HG03066 (cell line): ENCODE measurements around the gene TMEM214.

Experiments
- ATAC-seq: cut with Tn5 transposase; IDR thresholded peaks from one replicate; pipeline ENCODE4 v1.9.1; 2021; ENCODE audit warnings: low read depth; ENCODE audit not compliant: unreplicated experiment

The TMEM214 gene, protein sequence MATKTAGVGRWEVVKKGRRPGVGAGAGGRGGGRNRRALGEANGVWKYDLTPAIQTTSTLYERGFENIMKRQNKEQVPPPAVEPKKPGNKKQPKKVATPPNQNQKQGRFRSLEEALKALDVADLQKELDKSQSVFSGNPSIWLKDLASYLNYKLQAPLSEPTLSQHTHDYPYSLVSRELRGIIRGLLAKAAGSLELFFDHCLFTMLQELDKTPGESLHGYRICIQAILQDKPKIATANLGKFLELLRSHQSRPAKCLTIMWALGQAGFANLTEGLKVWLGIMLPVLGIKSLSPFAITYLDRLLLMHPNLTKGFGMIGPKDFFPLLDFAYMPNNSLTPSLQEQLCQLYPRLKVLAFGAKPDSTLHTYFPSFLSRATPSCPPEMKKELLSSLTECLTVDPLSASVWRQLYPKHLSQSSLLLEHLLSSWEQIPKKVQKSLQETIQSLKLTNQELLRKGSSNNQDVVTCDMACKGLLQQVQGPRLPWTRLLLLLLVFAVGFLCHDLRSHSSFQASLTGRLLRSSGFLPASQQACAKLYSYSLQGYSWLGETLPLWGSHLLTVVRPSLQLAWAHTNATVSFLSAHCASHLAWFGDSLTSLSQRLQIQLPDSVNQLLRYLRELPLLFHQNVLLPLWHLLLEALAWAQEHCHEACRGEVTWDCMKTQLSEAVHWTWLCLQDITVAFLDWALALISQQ

DNA sequence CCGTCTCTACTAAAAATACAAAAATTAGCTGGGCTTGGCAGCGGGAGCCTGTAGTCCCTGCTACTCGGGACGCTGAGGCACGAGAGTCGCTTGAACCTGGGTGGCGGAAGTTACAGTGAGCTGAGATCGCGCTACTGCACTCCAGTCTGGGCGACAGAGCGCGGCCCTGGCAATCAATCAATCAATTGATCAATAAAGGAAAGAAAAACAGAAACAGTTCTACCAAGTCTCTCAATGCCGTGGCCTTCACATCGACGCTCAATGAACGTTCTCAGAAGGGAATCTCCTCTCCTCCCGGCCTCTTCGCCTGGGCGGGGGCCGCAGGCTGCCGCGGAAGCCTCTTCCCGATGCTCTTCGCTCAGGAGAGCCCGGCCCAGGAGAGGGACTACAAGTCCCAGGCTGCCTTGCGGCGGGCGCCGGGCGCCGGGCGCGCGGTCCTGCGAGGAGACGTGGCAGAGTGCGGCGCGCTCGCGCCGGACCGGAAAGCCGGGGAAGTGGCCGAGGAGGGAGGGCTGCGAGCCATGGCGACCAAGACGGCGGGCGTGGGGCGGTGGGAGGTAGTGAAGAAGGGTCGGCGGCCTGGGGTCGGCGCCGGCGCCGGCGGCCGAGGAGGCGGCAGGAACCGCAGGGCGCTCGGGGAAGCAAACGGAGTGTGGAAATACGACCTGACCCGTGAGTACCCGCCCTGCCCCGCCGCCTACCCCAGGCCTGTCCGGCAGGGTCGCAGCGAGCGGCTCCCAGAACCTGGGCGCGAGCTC is at the start of gene TMEM214:
Gene TMEM214 (plus strand): TSS at position 471 of the 758 bp plus-strand sequence. CDS start 51 bp downstream, at position 522.
- ATAC-seq = peak; percentile 92

- ATAC-seq = no peak
These were observed 49.0 kb upstream of the TMEM214 start for GRCh38 chr2:26983746-26984145.

DNA sequence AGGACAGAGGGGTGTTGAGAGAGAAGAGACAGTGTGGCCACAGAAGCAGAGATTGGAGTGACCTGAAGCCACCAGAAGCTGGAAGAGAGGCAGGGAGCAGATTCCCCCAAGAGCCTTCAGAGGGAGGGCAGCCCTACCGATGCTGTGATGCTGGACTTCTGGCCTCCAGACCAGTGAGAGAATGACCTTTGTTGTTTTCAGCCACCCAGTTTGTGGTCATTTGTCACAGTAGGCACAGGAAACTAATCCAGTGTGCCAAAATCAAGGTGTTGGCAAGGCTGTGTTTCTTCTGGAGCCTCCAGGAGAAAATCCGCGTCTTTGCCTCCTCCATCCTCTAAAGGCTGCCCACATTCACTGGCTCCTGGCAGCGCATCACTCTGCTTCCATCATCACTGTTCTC is 47.0 kb upstream of the TMEM214 start:
- no peak for ATAC-seq

- ATAC-seq = no peak
These were observed 46.2 kb upstream of the TMEM214 start for GRCh38 chr2:26986576-26986975.

DNA sequence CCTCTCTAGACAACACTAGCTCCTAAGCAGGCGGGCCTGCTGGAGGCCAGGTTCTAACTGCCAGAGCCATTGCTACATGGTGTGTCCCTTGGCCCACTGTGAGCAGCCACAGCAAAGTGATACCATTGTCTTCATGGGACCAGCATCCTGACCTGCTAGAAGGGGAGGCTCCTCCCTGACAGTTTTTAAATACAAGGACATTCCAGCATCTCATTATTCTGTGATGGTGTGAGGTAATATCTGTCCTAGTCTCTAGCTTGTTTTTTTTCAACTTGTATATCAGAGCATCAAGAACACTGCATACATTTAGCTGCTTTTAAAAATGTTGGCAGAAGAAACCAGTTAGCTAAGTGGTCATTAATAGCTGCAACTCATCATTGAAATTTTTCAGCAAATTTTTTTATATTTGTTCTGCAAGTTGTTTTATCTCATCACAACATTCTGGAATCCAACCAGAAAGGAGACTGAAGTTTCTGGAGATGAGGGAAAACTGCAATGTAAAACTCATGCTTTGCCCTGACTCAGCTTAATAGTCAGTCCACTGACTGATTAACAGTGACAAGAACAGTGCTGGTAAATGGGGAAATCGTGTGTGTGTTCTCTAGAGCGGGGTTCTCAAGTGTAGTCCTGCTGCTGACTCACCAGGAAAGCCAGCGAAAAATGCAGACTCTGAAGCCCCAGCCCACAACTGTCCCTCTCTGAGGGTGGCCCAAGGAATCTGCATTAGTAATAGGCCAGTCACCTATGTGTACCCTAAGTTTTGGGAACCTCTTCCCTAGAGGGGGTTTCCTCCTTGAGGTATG is 44.5 kb upstream of the TMEM214 start:
- ATAC-seq = no peak

GRCh38 chr2:26989156-26989555 is 43.6 kb upstream of the TMEM214 start:
- ATAC-seq = no peak

DNA sequence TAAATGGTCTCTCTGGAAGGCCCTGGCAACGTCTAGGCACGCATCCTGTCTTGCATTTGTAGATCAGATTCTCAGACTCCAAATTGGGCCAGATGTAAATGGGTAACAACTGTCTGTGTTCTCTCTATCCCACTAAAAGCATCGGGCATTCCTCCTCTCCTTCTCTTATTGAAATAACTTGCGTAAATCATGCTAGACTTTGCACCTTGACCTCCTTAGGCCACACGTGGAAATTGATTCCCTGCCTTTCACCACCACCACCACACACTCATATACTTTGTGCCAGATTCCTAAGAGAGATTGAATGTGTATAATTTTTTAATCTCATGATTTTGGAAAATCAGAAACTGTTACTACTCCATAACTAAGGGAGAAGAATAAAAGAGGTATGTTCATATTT is 41.0 kb upstream of the TMEM214 start:
- no peak for ATAC-seq

GRCh38 chr2:26993768-26994167 is 39.0 kb upstream of the TMEM214 start:
- no peak for ATAC-seq

- no peak for ATAC-seq
These were observed 37.8 kb upstream of the TMEM214 start for GRCh38 chr2:26994983-26995382.

GRCh38 chr2:26997394-26997793 is 35.4 kb upstream of the TMEM214 start:
- ATAC-seq = no peak

- ATAC-seq = no peak
These were observed 34.4 kb upstream of the TMEM214 start for GRCh38 chr2:26998323-26998722.

DNA sequence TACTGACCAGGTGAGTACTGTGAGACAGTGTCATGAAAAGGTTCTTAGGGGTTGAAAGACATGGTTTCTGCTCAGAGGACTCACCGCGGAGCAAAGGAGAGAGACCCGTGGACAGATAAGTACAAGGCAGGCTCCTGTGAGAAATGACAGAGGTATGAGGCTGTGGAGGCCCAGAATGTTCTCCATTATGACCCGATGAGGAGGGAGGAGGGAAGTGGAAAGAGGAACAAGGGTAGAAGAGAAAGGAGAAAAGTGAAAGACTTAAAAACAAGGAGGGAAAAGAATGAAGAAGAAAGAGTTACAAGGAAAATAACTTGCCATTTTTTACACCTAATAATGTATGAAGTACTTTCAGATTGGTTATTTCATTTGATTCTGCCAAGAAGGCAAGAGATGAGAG is 32.5 kb upstream of the TMEM214 start:
- no peak for ATAC-seq

- no peak for ATAC-seq
These were observed 31.8 kb upstream of the TMEM214 start for GRCh38 chr2:27000995-27001394.

- no peak for ATAC-seq
These were observed 30.8 kb upstream of the TMEM214 start for GRCh38 chr2:27001950-27002349.

GRCh38 chr2:27003007-27003406 is 29.8 kb upstream of the TMEM214 start:
- ATAC-seq = no peak

GRCh38 chr2:27003857-27004256 is 28.9 kb upstream of the TMEM214 start:
- no peak for ATAC-seq

DNA sequence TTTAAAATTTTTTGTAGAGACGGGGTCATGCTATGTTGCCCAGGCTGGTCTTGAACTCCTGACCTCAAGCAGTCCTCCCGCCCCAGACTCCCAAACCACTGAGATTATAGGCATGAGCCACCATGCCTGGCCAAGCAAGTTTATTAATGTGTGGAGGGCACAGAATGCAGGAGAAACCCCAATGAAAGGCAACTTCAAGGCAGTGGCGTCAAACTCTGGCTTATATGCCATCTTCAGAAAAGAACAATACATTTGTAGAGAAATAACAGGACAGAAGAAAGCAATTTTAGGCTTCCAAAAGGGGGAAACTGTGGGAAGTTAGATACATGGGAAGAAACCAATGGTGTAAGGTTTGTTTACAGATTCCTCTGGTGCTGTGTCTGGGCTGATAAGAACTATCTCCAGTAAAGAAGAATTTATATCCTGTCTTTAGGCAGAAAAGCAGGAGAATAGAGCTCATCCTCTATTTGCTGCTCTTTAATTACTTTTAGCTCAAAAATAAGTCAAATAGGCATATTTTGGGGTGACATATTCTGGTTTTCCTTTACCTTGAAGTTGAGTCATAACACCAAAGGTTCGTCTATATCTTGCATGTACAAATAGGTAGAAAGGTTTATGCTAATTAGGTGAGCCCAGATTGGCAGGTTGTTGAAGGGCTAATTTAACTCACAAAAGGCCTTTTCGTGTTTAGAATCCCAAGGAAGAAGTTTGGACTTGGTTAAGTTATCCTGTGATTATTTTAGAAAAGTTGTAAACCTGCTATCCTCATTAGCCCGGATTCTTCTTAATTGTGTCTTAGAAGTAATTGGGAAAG is 26.0 kb upstream of the TMEM214 start:
- no peak for ATAC-seq

GRCh38 chr2:27007416-27008374 is 25.1 kb upstream of the TMEM214 start:
- no peak for ATAC-seq

- no peak for ATAC-seq
These were observed 24.1 kb upstream of the TMEM214 start for GRCh38 chr2:27008678-27009077.
